ENCODE results near the gene SLC39A10. TPM values are rescaled to one million over a fixed set of nuclear protein-coding genes. Genes with fewer than 3 reads are reported as not detected.

Gene SLC39A10
- total and polyA plus RNA-seq, 2 donors (not counting 1 experiment from before 2014, with no cell fraction given), result 18.6 to 99.3 TPM

- Histone ChIP-seq H3K9me3 (ENCODE audit: control extremely low read depth in 1 of 3, control insufficient read depth in 2 of 3, insufficient read depth in 1 of 3, low read length in 2 of 3) (peaks cover 0 to 5% (median 3%) of the 10 kb centered on the region in 3 donors), H3K27ac (ENCODE audit: low read length in 2 of 2) (no peak overlapping the region), H3K36me3 (replicated peaks in 1 of 2; ENCODE audit: control extremely low read depth in 1 of 2, control insufficient read depth in 1 of 2, extremely low read depth in 1 of 2, insufficient read depth in 2 of 2, low read length in 1 of 2) (no peaks in the 10 kb centered on the region), H3K4me3 (ENCODE audit: control extremely low read depth in 1 of 5, extremely low read depth in 1 of 5, insufficient read depth in 1 of 5, low read depth in 2 of 5, low read length in 4 of 5) (no peak overlapping the region), H3K79me2 (ENCODE audit: control insufficient read depth, insufficient read depth, low read length) (no peaks in the 10 kb centered on the region), H4K20me1 (ENCODE audit: control insufficient read depth, insufficient read depth, low read length, poor library complexity, severe bottlenecking) (no peaks in the 10 kb centered on the region), H3K4me2 (replicated peaks; ENCODE audit: low read depth, low read length, poor library complexity, severe bottlenecking) (no peak overlapping the region), H3K9ac (ENCODE audit: low read length) (no peak overlapping the region), H3K27me3 (replicated peaks in 1 of 4; ENCODE audit: control extremely low read depth in 1 of 4, control insufficient read depth in 3 of 4, insufficient read depth in 4 of 4, low read length in 3 of 4) (no peaks in the 10 kb centered on the region), H2AFZ (ENCODE audit: insufficient read depth, low read depth, low read length, poor library complexity, severe bottlenecking) (no peak overlapping the region), H3K4me1 (ENCODE audit: control insufficient read depth in 2 of 2, insufficient read depth in 2 of 2, low read length in 2 of 2) (no peaks in the 10 kb centered on the region)
- Mint-ChIP-seq H3K9me3 (ENCODE audit: insufficient read depth) (peaks cover 4% of the 10 kb centered on the region), H3K4me1 (no peaks in the 10 kb centered on the region), H3K4me3 (no peak overlapping the region), H3K27me3 (no peaks in the 10 kb centered on the region), H3K27ac (no peak overlapping the region)
- ChIA-PET CTCF (no interaction called here), POLR2A (no interaction called here)
- TF ChIP-seq EZH2 (IDR thresholded peaks at IDR 0.05; ENCODE audit: borderline replicate concordance, insufficient read depth, low read depth, low read length, poor library complexity, severe bottlenecking) (no peak), CTCF (IDR thresholded peaks at IDR 0.05) (no peak)
- intact Hi-C loops (cut with micrococcal nuclease), result no loop called here
- DNase-seq, result no peak
- no peak for ATAC-seq (ENCODE audit: low read depth)
Measured at GRCh38 chr2:195769975-195770374, 112.9 kb downstream of the SLC39A10 start.

GRCh38 chr2:195779491-195779890 lies 122.5 kb downstream of the SLC39A10 start:
- H3K9me3 Mint-ChIP-seq (ENCODE audit: insufficient read depth), result no peaks in the 10 kb centered on the region
- intact Hi-C loops (cut with micrococcal nuclease), result no loop called here
- Histone ChIP-seq H3K9me3 (ENCODE audit: control extremely low read depth in 1 of 3, control insufficient read depth in 2 of 3, insufficient read depth in 1 of 3, low read length in 2 of 3) (no peaks in the 10 kb centered on the region), H3K36me3 (replicated peaks in 1 of 2; ENCODE audit: control extremely low read depth in 1 of 2, control insufficient read depth in 1 of 2, extremely low read depth in 1 of 2, insufficient read depth in 2 of 2, low read length in 1 of 2) (no peaks in the 10 kb centered on the region), H2AFZ (ENCODE audit: insufficient read depth, low read depth, low read length, poor library complexity, severe bottlenecking) (no peak overlapping the region), H3K4me1 (ENCODE audit: control insufficient read depth in 2 of 2, insufficient read depth in 2 of 2, low read length in 2 of 2) (no peaks in the 10 kb centered on the region), H3K79me2 (ENCODE audit: control insufficient read depth, insufficient read depth, low read length) (no peaks in the 10 kb centered on the region), H3K27me3 (replicated peaks in 1 of 4; ENCODE audit: control extremely low read depth in 1 of 4, control insufficient read depth in 3 of 4, insufficient read depth in 4 of 4, low read length in 3 of 4) (no peaks in the 10 kb centered on the region), H4K20me1 (ENCODE audit: control insufficient read depth, insufficient read depth, low read length, poor library complexity, severe bottlenecking) (no peaks in the 10 kb centered on the region), H3K9ac (ENCODE audit: low read length) (no peak overlapping the region), H3K4me3 (ENCODE audit: control extremely low read depth in 1 of 5, extremely low read depth in 1 of 5, insufficient read depth in 1 of 5, low read depth in 2 of 5, low read length in 4 of 5) (no peak overlapping the region), H3K4me2 (replicated peaks; ENCODE audit: low read depth, low read length, poor library complexity, severe bottlenecking) (no peak overlapping the region), H3K27ac (ENCODE audit: low read length in 2 of 2) (no peak overlapping the region)
- no peak overlapping the region for H3K4me3 Mint-ChIP-seq
- ChIA-PET CTCF (no interaction called here), POLR2A (no interaction called here)
- H3K4me1 Mint-ChIP-seq, result no peaks in the 10 kb centered on the region
- WGBS (ENCODE audit: insufficient coverage), result no CpG with 5 or more reads among the region's 2 CpGs
- no peak for DNase-seq
- no peaks in the 10 kb centered on the region for H3K27me3 Mint-ChIP-seq
- TF ChIP-seq CTCF (IDR thresholded peaks at IDR 0.05), result no peak
- TF ChIP-seq EZH2 (IDR thresholded peaks at IDR 0.05; ENCODE audit: borderline replicate concordance, insufficient read depth, low read depth, low read length, poor library complexity, severe bottlenecking), result no peak
- H3K27ac Mint-ChIP-seq, result no peak overlapping the region
- ATAC-seq (ENCODE audit: low read depth), result no peak
